DOHH2 (cell line): Measurements from ENCODE around the gene SIGLEC15.

ENCODE experiments used
- CTCF ChIP-seq: fragments of 200-600 bp; sonication (generic); IDR thresholded peaks from one replicate; pipeline ENCODE4 v1.5.1; 2014; ENCODE audit warnings: antibody characterized with exemption, mild to moderate bottlenecking, low read depth, low read length; ENCODE audit not compliant: poor library complexity, severe bottlenecking
- EZH2phosphoT487 ChIP-seq: fragments of 200-600 bp; sonication (generic); IDR thresholded peaks from 2 replicates; pipeline ENCODE4 v1.6.1; 2017; ENCODE audit warnings: borderline replicate concordance, mild to moderate bottlenecking, antibody characterized with exemption, low read length, moderate library complexity, mixed read lengths

GRCh38 chr18:45780568-45780967 lies 44.9 kb upstream of the SIGLEC15 start:
- TF ChIP-seq EZH2phosphoT487 (no peak), CTCF (no peak)
